Stimulated activated CD4-positive, alpha-beta T cell treated with anti-CD3 and anti-CD28 coated beads, Interleukin-4, amount 100 ng/mL, for 1 hour (primary cell): ENCODE results near the gene ZNF521.

Experiments
- DNase-seq: peaks from one replicate; pipeline ENCODE4 v3.0.0-alpha.2; 2020

The ZNF521 gene

GRCh38 chr18:25247725-25248124 is 104.2 kb downstream of the ZNF521 start:
- DNase-seq, result no peak

GRCh38 chr18:25244924-25245698 is 106.9 kb downstream of the ZNF521 start:
- no peak for DNase-seq

GRCh38 chr18:25244170-25244569 is 107.8 kb downstream of the ZNF521 start:
- DNase-seq, result no peak

- DNase-seq, result no peak
Observed at GRCh38 chr18:25243754-25244153, 108.2 kb downstream of the ZNF521 start.

GRCh38 chr18:25243257-25243656 is 108.7 kb downstream of the ZNF521 start:
- DNase-seq, result no peak

- DNase-seq, result no peak
Observed at GRCh38 chr18:25240420-25240770, 111.6 kb downstream of the ZNF521 start.

- no peak for DNase-seq
Observed at GRCh38 chr18:25239581-25240419, 112.2 kb downstream of the ZNF521 start.

- no peak for DNase-seq
Observed at GRCh38 chr18:25239151-25239550, 112.8 kb downstream of the ZNF521 start.

GRCh38 chr18:25237571-25238267 is 114.2 kb downstream of the ZNF521 start:
- DNase-seq, result no peak

GRCh38 chr18:25236736-25237135 is 115.2 kb downstream of the ZNF521 start:
- DNase-seq, result no peak

- DNase-seq, result no peak
Observed at GRCh38 chr18:25235401-25236042, 116.4 kb downstream of the ZNF521 start.

- DNase-seq, result no peak
Observed at GRCh38 chr18:25234740-25235345, 117.1 kb downstream of the ZNF521 start.

- no peak for DNase-seq
Observed at GRCh38 chr18:25234322-25234639, 117.7 kb downstream of the ZNF521 start.

- no peak for DNase-seq
Observed at GRCh38 chr18:25233528-25234321, 118.2 kb downstream of the ZNF521 start.

GRCh38 chr18:25231327-25231691 is 120.7 kb downstream of the ZNF521 start:
- no peak for DNase-seq

GRCh38 chr18:25230658-25231326 is 121.2 kb downstream of the ZNF521 start:
- DNase-seq, result no peak

GRCh38 chr18:25229920-25230319 is 122.0 kb downstream of the ZNF521 start:
- DNase-seq, result no peak

GRCh38 chr18:25229081-25229480 is 122.9 kb downstream of the ZNF521 start:
- DNase-seq, result no peak

GRCh38 chr18:25228410-25228809 is 123.6 kb downstream of the ZNF521 start:
- DNase-seq, result no peak

GRCh38 chr18:25225151-25225550 is 126.8 kb downstream of the ZNF521 start:
- DNase-seq, result no peak
